ENCODE results near the gene PTPN1. TPM values are rescaled to one million over a fixed set of nuclear protein-coding genes. Genes with fewer than 3 reads are reported as not detected.
"Not testable (repeated sequence)": the region's sequence is repeated elsewhere in the genome, so short reads cannot be mapped to it uniquely, and the experiment has no call there.

Gene PTPN1
- total RNA-seq, 4 donors from 2014 or later = 20.5 to 28.8 (median 24.9) TPM

- no peak for DNase-seq
- Histone ChIP-seq H3K4me1 (no peaks in the 10 kb centered on the region), H3K27me3 (no peaks in the 10 kb centered on the region), H3K4me3 (replicated peaks in 1 of 3) (no peak overlapping the region), H3K9me3 (no peaks in the 10 kb centered on the region), H3K27ac (no peak overlapping the region), H3K36me3 (no peaks in the 10 kb centered on the region)
- WGBS, 2 donors = 80 to 84% methylated on average over 6 of the region's 6 CpGs
- TF ChIP-seq CTCF (IDR thresholded peaks at IDR 0.05) = no peak
- intact Hi-C loops (cut with DNase I) = no loop called here
Measured at GRCh38 chr20:50615407-50615806, 105.2 kb downstream of the PTPN1 start.

- 74 to 90% methylated on average over 5 of the region's 5 CpGs for WGBS, 2 donors
Measured at GRCh38 chr20:50617022-50617421, 106.8 kb downstream of the PTPN1 start.

GRCh38 chr20:50618537-50618936 is 108.4 kb downstream of the PTPN1 start:
- Histone ChIP-seq H3K4me3 (replicated peaks in 1 of 3) (no peak overlapping the region), H3K9me3 (no peaks in the 10 kb centered on the region), H3K36me3 (no peaks in the 10 kb centered on the region), H3K27me3 (no peaks in the 10 kb centered on the region), H3K27ac (no peak overlapping the region), H3K4me1 (no peaks in the 10 kb centered on the region)
- 93 to 100% methylated on average over 1 of the region's 1 CpG for WGBS, 2 donors
- no peak for DNase-seq
- intact Hi-C loops (cut with DNase I) = no loop called here
- TF ChIP-seq POLR2A (IDR thresholded peaks at IDR 0.05) (no peak), CTCF (IDR thresholded peaks at IDR 0.05) (no peak)

More at GRCh38 chr20:50617022-50617421, 106.8 kb downstream of the PTPN1 start:
- Histone ChIP-seq H3K4me3 (replicated peaks in 1 of 3) (no peak overlapping the region), H3K27me3 (no peaks in the 10 kb centered on the region), H3K4me1 (no peaks in the 10 kb centered on the region), H3K27ac (no peak overlapping the region), H3K36me3 (no peaks in the 10 kb centered on the region), H3K9me3 (no peaks in the 10 kb centered on the region)
- no peak for TF ChIP-seq CTCF (IDR thresholded peaks at IDR 0.05)
- no peak for TF ChIP-seq POLR2A (IDR thresholded peaks at IDR 0.05)
- intact Hi-C loops (cut with DNase I) = no loop called here
- DNase-seq = no peak

GRCh38 chr20:50620459-50620858 is 110.3 kb downstream of the PTPN1 start:
- H3K4me3 ChIP-seq (replicated peaks in 1 of 3); H3K4me1 ChIP-seq; H3K27me3 ChIP-seq; H3K9me3 ChIP-seq; DNase-seq; H3K27ac ChIP-seq; intact Hi-C loops (cut with DNase I); H3K36me3 ChIP-seq: not testable (repeated sequence)
- WGBS, 2 donors = 96 to 97% methylated on average over 9 of the region's 9 CpGs

GRCh38 chr20:50621068-50621665 is 111.0 kb downstream of the PTPN1 start:
- Histone ChIP-seq H3K27me3 (no peaks in the 10 kb centered on the region), H3K27ac (no peak overlapping the region), H3K36me3 (no peaks in the 10 kb centered on the region), H3K4me3 (replicated peaks in 1 of 3) (no peak overlapping the region), H3K4me1 (peaks cover 0 to 6% of the 10 kb centered on the region in 2 donors), H3K9me3 (no peaks in the 10 kb centered on the region)
- intact Hi-C loops (cut with DNase I) = no loop called here
- DNase-seq = no peak
- 68 to 83% methylated on average over 4 of the region's 4 CpGs for WGBS, 2 donors
- TF ChIP-seq CTCF (IDR thresholded peaks at IDR 0.05) (no peak), POLR2A (IDR thresholded peaks at IDR 0.05) (no peak)

Measured in thyroid gland (tissue), 4 donors.